Activated T-cell treated with anti-CD3 and anti-CD28 coated beads, Interleukin-2, amount 50 U/mL, for 24 hours (primary cell): ENCODE data around the gene DOC2B.
"Not testable (repeated sequence)": the region's sequence is repeated elsewhere in the genome, so short reads cannot be mapped to it uniquely, and the experiment has no call there.

Experiments used
- DNase-seq: peaks from one replicate; pipeline ENCODE4 v3.0.0-alpha.2; 2020
- H3K27ac Mint-ChIP-seq: 2 replicates; pipeline ENCODE4 v1.8.0; 2020; ENCODE audit warnings: mild to moderate bottlenecking, mixed read lengths
- H3K27me3 Mint-ChIP-seq: 2 replicates; pipeline ENCODE4 v1.8.0; 2020; ENCODE audit warnings: mixed read lengths
- H3K36me3 Mint-ChIP-seq: 2 replicates; pipeline ENCODE4 v1.8.0; 2020; ENCODE audit warnings: low read depth, mixed read lengths
- H3K4me1 Mint-ChIP-seq: 2 replicates; pipeline ENCODE4 v1.8.0; 2020; ENCODE audit warnings: low read depth, mixed read lengths
- H3K4me3 Mint-ChIP-seq: 2 replicates; pipeline ENCODE4 v1.8.0; 2020; ENCODE audit warnings: mild to moderate bottlenecking, moderate library complexity, mixed read lengths
- H3K9me3 Mint-ChIP-seq: 2 replicates; pipeline ENCODE4 v1.8.0; 2020; ENCODE audit warnings: mixed read lengths

Gene DOC2B

GRCh38 chr17:202501-202951 is 21.1 kb upstream of the DOC2B start:
- Mint-ChIP-seq H3K27ac (no peak overlapping the region), H3K36me3 (no peaks in the 10 kb centered on the region), H3K27me3 (peaks cover 35% of the 10 kb centered on the region), H3K4me1 (no peaks in the 10 kb centered on the region), H3K9me3 (no peaks in the 10 kb centered on the region), H3K4me3 (no peak overlapping the region)
- no peak for DNase-seq

- H3K4me3 Mint-ChIP-seq, H3K36me3 Mint-ChIP-seq, H3K9me3 Mint-ChIP-seq, DNase-seq, H3K27ac Mint-ChIP-seq, H3K4me1 Mint-ChIP-seq: not testable (repeated sequence)
- peaks cover 37% of the 10 kb centered on the region for H3K27me3 Mint-ChIP-seq
These were observed 20.3 kb upstream of the DOC2B start for GRCh38 chr17:201736-202135.

- not testable (repeated sequence) for H3K36me3 Mint-ChIP-seq, DNase-seq, H3K27ac Mint-ChIP-seq, H3K4me3 Mint-ChIP-seq, H3K4me1 Mint-ChIP-seq, H3K9me3 Mint-ChIP-seq
- peaks cover 41% of the 10 kb centered on the region for H3K27me3 Mint-ChIP-seq
These were observed 19.8 kb upstream of the DOC2B start for GRCh38 chr17:201257-201656.

GRCh38 chr17:200586-200985 is 19.1 kb upstream of the DOC2B start:
- H3K27me3 Mint-ChIP-seq: peaks cover 41% of the 10 kb centered on the region
- no peak overlapping the region for H3K27ac Mint-ChIP-seq
- no peaks in the 10 kb centered on the region for H3K4me1 Mint-ChIP-seq
- H3K9me3 Mint-ChIP-seq: no peaks in the 10 kb centered on the region
- H3K4me3 Mint-ChIP-seq: no peak overlapping the region
- H3K36me3 Mint-ChIP-seq: no peaks in the 10 kb centered on the region
- no peak for DNase-seq

- Mint-ChIP-seq H3K27ac (no peak overlapping the region), H3K4me1 (no peaks in the 10 kb centered on the region), H3K9me3 (no peaks in the 10 kb centered on the region), H3K4me3 (no peak overlapping the region), H3K36me3 (no peaks in the 10 kb centered on the region), H3K27me3 (peaks cover 38% of the 10 kb centered on the region)
- no peak for DNase-seq
These were observed 18.5 kb upstream of the DOC2B start for GRCh38 chr17:199806-200545.

GRCh38 chr17:199191-199604 is 17.7 kb upstream of the DOC2B start:
- peaks cover 38% of the 10 kb centered on the region for H3K27me3 Mint-ChIP-seq
- H3K4me1 Mint-ChIP-seq: no peaks in the 10 kb centered on the region
- no peaks in the 10 kb centered on the region for H3K9me3 Mint-ChIP-seq
- no peak overlapping the region for H3K4me3 Mint-ChIP-seq
- no peak overlapping the region for H3K27ac Mint-ChIP-seq
- H3K36me3 Mint-ChIP-seq: no peaks in the 10 kb centered on the region
- DNase-seq: no peak

- not testable (repeated sequence) for H3K36me3 Mint-ChIP-seq, DNase-seq, H3K27ac Mint-ChIP-seq, H3K4me1 Mint-ChIP-seq, H3K9me3 Mint-ChIP-seq, H3K4me3 Mint-ChIP-seq
- peaks cover 34% of the 10 kb centered on the region for H3K27me3 Mint-ChIP-seq
These were observed 16.8 kb upstream of the DOC2B start for GRCh38 chr17:198225-198624.

GRCh38 chr17:197352-197751 is 15.9 kb upstream of the DOC2B start:
- no peaks in the 10 kb centered on the region for H3K36me3 Mint-ChIP-seq

GRCh38 chr17:194828-195602 is 13.6 kb upstream of the DOC2B start:
- H3K4me3 Mint-ChIP-seq: no peak overlapping the region
- H3K36me3 Mint-ChIP-seq: no peaks in the 10 kb centered on the region
- no peaks in the 10 kb centered on the region for H3K9me3 Mint-ChIP-seq
- DNase-seq: no peak
- no peaks in the 10 kb centered on the region for H3K4me1 Mint-ChIP-seq
- H3K27me3 Mint-ChIP-seq: peaks cover 28% of the 10 kb centered on the region
- H3K27ac Mint-ChIP-seq: no peak overlapping the region

More at GRCh38 chr17:197352-197751, 15.9 kb upstream of the DOC2B start:
- H3K27ac Mint-ChIP-seq: no peak overlapping the region
- H3K9me3 Mint-ChIP-seq: no peaks in the 10 kb centered on the region
- DNase-seq: no peak
- H3K27me3 Mint-ChIP-seq: peaks cover 34% of the 10 kb centered on the region
- no peaks in the 10 kb centered on the region for H3K4me1 Mint-ChIP-seq
- no peak overlapping the region for H3K4me3 Mint-ChIP-seq

- peaks cover 19% of the 10 kb centered on the region for H3K27me3 Mint-ChIP-seq
These were observed 12.7 kb upstream of the DOC2B start for GRCh38 chr17:193841-194806.

GRCh38 chr17:193426-193810 is 12.0 kb upstream of the DOC2B start:
- no peaks in the 10 kb centered on the region for H3K36me3 Mint-ChIP-seq
- peaks cover 3% of the 10 kb centered on the region for H3K4me1 Mint-ChIP-seq
- no peak for DNase-seq
- peaks cover 15% of the 10 kb centered on the region for H3K27me3 Mint-ChIP-seq
- no peak overlapping the region for H3K27ac Mint-ChIP-seq
- no peaks in the 10 kb centered on the region for H3K9me3 Mint-ChIP-seq
- H3K4me3 Mint-ChIP-seq: no peak overlapping the region

More at GRCh38 chr17:193841-194806, 12.7 kb upstream of the DOC2B start:
- H3K4me1 Mint-ChIP-seq: peaks cover 3% of the 10 kb centered on the region
- no peaks in the 10 kb centered on the region for H3K9me3 Mint-ChIP-seq
- H3K36me3 Mint-ChIP-seq: no peaks in the 10 kb centered on the region
- DNase-seq: no peak
- H3K27ac Mint-ChIP-seq: no peak overlapping the region
- no peak overlapping the region for H3K4me3 Mint-ChIP-seq

GRCh38 chr17:192666-193425 is 11.4 kb upstream of the DOC2B start:
- peaks cover 3% of the 10 kb centered on the region for H3K4me1 Mint-ChIP-seq
- H3K36me3 Mint-ChIP-seq: no peaks in the 10 kb centered on the region

GRCh38 chr17:189444-189843 is 8.0 kb upstream of the DOC2B start:
- peaks cover 5% of the 10 kb centered on the region for H3K27me3 Mint-ChIP-seq
- peaks cover 11% of the 10 kb centered on the region for H3K4me1 Mint-ChIP-seq
- no peak overlapping the region for H3K27ac Mint-ChIP-seq

More at GRCh38 chr17:192666-193425, 11.4 kb upstream of the DOC2B start:
- DNase-seq: no peak
- Mint-ChIP-seq H3K9me3 (no peaks in the 10 kb centered on the region), H3K4me3 (no peak overlapping the region), H3K27me3 (peaks cover 12% of the 10 kb centered on the region), H3K27ac (no peak overlapping the region)

GRCh38 chr17:187130-187529 is 5.7 kb upstream of the DOC2B start:
- Mint-ChIP-seq H3K27ac (no peak overlapping the region), H3K9me3 (no peaks in the 10 kb centered on the region), H3K27me3 (peaks cover 28% of the 10 kb centered on the region), H3K36me3 (no peaks in the 10 kb centered on the region), H3K4me3 (no peak overlapping the region), H3K4me1 (peaks cover 11% of the 10 kb centered on the region)
- no peak for DNase-seq

More at GRCh38 chr17:189444-189843, 8.0 kb upstream of the DOC2B start:
- no peaks in the 10 kb centered on the region for H3K36me3 Mint-ChIP-seq
- H3K4me3 Mint-ChIP-seq: no peak overlapping the region
- no peak for DNase-seq
- no peaks in the 10 kb centered on the region for H3K9me3 Mint-ChIP-seq
